OCI-LY7 (cell line): ENCODE results near the gene ASH1L.

Experiments used
- EZH2phosphoT487 ChIP-seq: fragments of 200-600 bp; sonication (generic); IDR thresholded peaks from 2 replicates; pipeline ENCODE4 v1.6.1; 2018; ENCODE audit warnings: low read depth, borderline replicate concordance, mild to moderate bottlenecking, mixed run types, antibody characterized with exemption, low read length, moderate library complexity, mixed read lengths
- TF ChIP-seq, protein P1 (sequence below): fragments of 200-600 bp; sonication (generic); conservative IDR thresholded peaks from 2 replicates; pipeline ENCODE4 v1.5.1; 2014; ENCODE audit warnings: mild to moderate bottlenecking, antibody characterized with exemption, low read length, moderate library complexity, mixed read lengths

- TF ChIP-seq, protein P1, sequence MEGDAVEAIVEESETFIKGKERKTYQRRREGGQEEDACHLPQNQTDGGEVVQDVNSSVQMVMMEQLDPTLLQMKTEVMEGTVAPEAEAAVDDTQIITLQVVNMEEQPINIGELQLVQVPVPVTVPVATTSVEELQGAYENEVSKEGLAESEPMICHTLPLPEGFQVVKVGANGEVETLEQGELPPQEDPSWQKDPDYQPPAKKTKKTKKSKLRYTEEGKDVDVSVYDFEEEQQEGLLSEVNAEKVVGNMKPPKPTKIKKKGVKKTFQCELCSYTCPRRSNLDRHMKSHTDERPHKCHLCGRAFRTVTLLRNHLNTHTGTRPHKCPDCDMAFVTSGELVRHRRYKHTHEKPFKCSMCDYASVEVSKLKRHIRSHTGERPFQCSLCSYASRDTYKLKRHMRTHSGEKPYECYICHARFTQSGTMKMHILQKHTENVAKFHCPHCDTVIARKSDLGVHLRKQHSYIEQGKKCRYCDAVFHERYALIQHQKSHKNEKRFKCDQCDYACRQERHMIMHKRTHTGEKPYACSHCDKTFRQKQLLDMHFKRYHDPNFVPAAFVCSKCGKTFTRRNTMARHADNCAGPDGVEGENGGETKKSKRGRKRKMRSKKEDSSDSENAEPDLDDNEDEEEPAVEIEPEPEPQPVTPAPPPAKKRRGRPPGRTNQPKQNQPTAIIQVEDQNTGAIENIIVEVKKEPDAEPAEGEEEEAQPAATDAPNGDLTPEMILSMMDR, result no peak
- no peak for TF ChIP-seq EZH2phosphoT487
These were observed 202.6 kb downstream of the ASH1L start for GRCh38 chr1:155360051-155360450.
